GDM1 (cell line): Measurements from ENCODE around the gene CCDC27.

Source experiments
- DNase-seq: peaks from one replicate; lab custom pipeline; 2025; lab: John Stamatoyannopoulos, UW

CCDC27 gene

DNA sequence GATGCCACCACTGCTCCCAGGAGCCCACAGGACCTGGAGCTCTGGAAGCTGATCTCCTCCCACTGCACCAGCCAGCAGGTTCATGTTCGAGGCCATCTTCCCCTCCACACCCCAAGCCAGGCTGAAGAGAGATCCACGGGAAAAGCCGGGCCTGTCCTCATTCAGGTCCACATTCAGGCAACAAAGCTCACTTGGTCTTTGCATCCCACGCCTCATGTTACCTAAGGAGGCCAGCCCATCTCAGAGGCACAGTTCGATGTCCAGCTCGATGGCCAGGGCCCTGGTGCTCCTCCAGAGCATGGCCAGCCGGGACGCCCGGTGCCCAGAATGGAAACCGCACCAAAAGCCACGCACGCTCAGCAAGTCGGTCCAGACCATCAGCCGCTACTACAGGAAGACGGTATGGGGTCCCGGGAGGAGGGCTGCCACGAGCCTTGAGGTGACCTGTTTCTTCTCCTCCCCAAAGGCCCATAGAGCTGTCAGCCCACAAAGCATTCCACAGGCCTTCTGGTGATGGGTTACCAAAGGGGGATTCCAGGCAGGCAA lies at the start of gene CCDC27:
Gene CCDC27 (plus strand): TSS at position 51 of the 546 bp plus-strand sequence. CDS start 32 bp downstream, at position 83.
- DNase-seq = no peak

DNA sequence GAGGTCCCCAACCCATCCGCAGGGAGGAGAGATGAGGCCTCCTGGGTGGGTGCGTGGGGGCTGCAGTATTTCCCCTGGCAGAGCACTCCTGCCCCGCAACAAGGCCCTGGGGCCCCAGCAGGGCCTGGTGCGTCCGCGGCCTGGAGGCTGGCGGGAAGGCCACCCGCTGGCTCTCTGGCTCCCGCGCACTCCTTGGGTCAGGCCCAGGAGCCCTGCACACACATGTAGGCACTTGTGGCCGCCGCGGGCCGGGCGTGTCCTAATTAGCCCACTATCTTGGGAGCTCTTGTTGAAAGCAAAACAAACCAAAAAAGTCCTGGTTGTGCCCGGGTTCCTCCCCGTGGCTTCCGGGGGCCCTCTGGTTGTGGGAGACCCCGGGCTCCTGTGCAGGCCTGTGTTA lies 49.7 kb upstream of the CCDC27 start:
- DNase-seq = no peak

DNA sequence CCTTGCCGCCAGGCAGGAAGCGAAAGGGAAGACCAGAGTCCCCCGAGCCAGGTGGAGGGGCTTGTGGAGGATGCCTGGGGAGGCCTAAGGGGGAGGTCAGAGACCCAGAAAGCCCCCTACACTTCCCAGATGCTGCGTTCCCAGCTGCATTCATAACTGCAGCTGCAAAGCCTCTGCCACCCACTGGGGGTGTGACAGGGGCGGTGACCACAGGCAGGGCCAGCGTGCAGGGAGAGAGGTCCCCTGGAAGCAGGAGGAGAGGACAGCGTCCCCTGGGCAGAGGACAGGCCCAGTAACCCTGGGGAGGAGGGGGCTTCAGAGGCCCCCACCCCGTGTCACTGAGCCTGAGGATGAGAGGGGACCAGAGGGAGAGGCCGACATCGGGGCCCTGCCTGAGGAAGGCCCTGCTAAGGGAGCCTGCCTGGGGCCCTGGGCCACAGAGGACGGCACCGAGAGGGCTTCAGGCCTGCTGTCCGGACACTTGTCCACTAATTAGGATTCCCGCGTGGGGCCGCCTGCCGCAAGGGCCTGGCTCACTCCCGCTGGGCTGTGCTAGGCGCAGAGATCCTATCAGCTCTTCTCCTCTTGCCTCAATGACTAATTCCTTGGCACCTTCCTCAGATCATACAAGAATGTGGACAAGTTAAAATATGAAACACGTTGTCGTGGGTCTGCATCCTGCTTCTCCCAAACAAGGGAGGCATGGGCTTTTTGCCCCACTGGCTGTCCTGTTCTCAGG lies 49.1 kb upstream of the CCDC27 start:
- no peak for DNase-seq

DNA sequence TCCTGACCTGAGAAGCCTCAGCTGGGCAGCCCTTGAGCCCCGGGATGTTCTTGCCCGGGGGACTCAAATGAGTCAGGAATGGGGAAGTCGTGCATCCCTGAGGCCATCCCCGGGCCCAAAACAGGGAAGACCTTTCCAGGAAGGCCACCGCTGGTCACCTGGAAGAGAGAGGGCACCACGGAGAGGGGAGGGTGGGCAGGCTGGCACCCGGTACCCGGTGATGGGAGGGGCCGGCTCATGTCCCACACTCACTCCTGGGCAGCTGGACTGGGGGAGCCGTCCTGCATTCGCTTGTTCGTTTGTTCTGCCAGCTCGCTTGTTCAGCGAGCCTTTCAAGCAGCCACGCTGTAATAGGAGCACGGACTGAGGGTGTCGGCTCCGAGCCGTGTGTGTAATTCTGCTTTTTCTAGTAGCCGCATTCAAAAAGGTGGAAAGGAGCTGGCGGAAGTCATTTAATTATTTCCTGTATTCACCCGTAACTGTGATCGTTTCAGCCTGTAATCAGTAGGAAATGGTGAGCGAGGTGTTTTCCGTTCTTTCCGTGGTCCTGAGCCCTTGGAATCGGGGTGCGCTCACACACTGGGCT lies 48.4 kb upstream of the CCDC27 start:
- DNase-seq = no peak

DNA sequence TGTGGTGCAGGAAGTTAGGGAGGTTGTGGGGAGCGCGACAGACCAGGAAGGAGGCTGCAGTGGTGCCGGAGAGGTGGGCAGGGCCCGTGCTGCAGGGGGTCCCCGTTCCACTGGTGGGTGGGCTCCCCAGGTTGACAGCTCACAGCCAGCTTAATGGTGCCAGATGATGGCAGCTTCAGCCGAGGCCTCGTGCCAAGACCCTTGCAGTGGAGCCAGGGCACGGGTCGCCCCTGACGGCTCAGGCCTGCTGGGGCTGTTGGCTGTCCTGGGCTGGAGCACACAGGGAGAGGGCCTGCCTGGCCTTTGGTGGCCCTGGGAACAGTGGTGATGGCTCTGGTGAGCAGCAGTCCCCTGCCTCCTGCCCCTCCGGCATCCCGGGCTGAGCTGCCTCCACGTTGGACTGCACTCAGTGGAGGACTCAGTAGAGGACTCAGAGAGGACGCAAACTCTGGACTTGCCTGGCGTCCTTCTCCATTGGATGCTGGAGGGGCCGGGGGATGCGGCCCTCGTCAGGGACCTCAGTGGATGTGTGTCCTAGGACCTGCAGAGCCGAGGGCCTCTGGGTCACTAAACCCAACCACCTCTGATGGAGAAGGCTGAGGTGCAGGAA lies 46.8 kb upstream of the CCDC27 start:
- DNase-seq = no peak

DNA sequence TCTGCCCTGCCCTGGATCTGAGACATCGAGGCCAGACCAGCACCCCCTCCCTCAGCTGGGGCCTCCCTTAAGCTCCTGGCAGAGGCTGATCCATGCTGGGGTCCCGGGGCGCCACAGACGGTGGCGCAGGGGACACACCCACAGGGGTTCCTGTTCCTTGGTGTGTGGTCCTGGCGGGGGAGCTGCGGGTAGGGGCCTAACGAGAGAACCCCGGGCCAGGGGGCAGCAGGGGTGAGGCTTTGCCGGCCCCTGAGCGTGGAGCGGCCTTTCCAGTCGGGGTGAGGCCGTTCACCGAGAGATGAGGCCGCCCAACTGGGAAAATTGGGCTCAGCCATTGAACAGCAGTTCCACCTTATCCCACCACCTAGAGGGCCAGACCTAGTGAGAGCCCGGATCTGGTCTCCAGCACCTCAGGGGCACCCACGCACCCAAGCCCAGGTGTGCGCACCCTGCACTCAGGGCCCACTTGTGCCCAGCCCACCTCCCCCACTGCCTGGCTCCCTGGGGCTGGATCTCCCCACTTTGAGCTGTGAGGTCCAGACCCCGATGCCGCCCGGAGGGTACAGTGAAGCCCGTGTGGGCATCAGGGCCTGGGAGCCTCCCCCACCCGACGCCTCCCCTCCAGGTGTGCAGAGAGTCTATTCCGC lies 45.5 kb upstream of the CCDC27 start:
- DNase-seq = no peak

DNA sequence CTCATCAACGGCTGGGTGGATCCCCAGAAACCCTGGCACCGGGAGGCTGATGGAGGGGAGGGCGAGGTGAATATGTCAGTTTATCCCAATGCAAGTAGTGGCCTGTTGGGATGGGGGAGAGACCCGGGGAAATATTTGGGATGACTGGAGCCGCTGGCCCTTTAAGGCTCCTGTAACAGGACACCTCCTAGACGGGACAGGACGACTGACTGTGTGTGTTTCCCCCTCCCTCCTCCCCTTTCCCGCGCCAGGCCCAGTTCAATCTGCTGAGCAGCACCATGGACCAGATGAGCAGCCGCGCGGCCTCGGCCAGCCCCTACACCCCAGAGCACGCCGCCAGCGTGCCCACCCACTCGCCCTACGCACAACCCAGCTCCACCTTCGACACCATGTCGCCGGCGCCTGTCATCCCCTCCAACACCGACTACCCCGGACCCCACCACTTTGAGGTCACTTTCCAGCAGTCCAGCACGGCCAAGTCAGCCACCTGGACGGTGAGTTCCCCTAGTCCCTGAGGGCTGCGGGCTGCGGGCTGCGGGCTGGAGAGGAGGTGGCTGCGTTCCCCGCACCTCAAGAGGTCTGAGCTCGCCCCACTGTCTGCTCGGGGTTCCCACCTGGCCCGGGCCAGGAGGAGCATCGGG lies 44.8 kb upstream of the CCDC27 start:
- no peak for DNase-seq

DNA sequence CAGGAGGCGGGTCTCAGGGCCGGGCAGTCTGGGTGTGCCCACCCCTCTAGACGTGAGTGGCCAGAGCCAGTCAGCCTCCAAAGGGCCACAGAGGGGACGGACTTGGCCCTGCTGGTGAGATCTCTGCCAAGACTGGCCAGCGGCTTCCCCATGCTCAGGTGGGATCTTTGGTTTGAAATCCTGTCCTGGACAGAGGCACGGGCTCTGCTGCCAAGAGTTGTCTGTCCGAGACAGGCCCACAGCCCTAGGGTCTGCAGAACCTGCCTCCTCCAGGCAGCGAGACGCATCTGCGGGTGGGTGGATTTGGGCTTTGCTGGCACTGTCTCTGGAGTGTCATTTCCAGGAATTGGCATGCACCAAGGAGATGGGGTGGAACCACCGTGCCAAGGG lies 44.3 kb upstream of the CCDC27 start:
- no peak for DNase-seq

DNA sequence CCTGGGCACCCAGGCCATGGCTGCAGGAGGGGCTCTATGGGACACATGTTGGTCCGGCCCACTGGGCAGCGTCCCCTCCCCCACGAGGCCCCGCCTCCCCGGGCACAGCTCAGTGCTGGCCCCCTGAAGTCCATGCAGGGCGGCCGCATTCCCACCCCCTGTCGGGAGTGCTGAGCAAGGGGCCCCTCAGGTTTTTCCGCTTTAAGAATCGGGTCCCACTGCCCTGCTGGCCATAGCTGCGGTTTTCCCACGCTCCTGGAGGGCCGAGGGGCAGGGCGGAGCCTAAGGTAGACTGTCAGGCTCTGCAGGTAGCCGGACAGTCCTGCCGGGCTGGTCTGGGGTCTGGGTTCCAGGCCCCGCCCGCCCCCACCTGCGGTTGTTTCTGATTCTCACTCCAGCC lies 43.5 kb upstream of the CCDC27 start:
- DNase-seq = no peak

DNA sequence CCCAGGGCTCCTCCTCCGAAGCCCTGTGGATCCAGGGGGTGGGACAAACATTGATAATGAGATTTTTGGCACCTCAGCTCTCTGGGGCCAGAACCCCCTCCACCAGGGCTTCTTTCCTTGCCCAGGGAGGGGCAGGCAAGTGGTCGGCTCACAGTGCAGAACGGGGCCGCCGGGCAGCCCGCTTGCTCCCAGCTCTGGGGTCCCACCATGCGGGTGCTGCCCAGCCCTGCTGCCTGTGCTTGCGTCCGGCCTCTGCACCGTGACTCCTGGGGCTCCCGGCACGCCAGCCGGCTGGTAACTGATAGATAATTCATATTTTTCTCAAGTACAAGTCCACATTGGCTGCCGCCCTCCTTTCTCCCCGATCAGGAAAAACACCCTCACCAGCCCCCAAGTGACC lies 42.0 kb upstream of the CCDC27 start:
- no peak for DNase-seq

DNA sequence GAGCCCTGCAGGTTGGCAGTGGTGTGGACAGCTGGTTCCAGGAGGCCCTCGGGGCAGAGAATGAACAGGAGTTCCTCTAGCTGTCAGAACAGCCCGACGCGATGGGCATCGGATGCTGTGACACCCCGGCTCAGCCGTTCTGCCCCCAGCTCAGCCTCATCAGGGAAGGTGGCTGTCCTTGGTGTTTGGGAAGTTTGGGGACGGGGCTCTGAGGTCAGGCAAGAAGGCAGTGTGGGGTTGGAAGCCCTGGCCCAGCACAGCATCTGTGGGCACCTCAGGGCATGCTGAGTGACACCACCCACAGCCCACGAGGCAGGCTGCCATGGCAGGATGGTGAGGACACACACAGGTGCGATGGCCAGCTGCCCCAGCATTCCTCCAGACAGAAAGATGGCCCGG lies 40.9 kb upstream of the CCDC27 start:
- DNase-seq = no peak

DNA sequence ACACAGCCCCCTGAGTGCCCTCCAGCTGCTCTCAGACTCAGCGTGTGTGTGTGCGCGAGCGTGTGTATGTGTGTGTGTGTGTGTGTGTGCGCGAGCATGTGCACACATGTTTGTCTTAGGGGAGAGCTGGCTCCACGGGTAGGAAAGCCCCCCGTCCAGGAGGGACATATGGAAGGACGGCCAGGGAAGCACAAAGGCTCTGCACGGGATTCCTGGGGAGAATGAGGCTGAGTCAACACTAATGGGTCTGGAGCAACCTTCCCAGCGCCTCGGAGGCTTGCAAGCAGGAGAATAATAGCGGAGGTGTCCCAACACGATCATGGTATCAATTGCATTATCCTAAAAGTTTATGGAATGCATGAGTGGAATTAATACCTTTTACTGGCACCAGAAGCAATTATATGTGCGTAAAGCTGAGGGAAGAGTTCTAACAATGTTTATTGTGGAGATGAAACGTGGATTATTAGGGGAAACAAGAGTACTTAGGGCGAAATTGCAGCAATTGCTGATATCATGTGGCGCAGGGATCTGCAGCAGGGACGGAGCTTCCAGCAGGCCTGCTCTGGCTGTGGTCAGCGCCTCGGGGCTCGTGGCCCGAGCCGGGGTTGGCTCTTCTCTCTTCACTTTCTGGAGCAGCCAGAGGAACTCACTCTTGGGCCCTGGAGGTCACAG lies 40.3 kb upstream of the CCDC27 start:
- no peak for DNase-seq

DNA sequence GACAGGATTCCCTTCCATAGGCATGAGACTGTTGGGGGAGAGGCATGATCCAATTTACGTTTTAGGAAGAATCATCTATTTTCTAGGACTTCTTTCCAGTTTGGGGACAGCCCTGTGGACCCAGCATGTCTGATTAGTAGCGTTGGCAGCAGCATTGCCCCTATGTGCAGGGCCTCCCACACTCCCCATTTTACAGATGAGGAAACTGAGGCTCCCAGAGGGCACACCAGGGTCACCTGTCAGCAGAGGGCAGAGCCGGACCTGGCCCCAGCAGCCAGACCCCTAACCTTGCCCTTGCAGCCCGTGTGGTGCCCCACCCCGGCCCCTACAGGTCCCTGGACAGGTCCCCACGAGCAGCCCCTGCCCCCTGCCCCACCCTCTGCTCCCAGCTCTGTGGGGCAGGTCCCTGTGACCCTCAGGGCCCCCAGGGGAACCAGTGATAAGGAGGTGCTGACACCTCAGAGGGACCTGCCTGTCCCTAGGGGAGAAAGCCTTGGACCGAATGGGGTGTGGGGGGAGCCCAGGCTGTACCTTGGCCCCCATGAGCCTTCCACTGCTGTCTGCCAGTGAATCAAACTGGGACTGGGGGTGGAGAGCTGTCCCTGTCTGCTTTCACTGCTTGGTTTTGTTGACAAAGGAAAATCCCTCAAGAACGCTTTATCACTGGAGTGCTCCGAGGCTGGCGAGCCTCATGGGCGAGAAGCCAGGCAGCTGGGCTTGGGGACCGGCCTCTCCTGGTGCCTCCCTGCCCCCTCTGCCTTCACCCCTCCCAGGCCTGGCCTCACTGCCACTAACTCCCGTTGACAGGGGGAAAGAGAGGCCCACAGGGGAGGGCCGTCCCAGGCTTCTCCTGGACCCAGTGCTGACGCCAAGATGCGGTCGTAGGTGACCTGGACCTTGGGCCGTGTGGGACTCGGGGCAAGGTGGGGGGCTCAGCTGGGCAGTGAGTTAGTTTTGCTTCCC lies 39.4 kb upstream of the CCDC27 start:
- no peak for DNase-seq

DNA sequence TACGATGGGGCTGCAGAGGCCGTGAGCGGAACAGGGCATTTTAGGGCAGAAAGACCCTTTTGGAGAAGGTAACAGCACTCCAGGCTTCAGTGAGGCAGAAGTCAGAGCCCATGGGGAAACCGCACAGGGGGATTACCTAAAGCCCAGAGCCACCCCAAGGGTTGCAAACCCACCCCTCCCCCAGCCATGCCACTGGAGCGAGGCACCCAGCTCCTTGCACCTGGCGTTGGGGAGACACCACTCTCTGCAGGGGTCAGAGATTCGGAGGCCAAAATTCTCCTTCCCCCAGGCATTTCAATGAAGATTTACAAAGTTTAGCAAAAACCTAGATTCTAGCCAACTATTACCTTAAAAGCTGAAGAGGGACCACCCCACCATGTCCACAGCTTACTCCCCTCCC lies 38.4 kb upstream of the CCDC27 start:
- no peak for DNase-seq

DNA sequence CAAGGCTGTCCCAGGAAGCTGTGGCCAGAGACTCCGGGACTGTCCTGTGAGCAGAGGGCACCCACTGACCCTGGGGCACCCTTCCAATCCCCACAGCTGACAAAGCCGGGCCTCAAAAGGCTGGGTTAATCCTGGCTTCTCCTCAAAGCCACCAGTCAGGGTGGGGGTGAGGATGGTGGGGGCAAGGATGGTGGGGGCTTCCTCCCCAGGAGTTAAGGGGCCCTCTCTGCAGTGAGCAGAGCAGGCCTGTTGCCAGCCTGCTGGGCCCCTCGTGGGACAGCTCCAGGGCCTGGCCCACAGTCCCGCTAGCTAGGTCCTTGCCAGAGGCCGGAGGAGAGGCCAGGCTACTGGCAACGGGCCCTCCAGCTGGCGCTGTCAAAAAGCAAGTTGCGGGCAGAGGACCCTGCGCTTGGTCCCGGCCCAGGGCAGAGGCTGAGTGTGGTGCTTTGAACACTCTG lies 37.9 kb upstream of the CCDC27 start:
- no peak for DNase-seq

DNA sequence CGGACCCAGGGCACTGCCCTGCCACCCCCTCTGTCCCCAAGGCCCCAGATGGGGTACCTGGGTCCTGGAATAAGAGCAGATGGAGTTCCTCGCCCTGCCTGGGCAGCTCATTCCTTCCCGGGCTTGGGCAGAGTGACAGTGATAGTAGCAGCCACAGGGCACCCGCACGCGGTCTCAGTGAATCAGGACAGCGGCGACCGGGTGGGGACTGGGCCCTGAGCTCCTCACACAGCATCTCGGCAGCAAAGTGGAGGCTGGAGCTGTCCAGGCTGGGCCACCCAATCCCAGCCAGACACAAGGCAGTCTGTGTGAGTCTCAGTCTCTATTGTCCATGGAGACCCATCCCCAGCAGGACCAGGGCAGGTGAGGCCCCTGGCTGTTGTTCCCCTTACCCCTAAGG lies 37.4 kb upstream of the CCDC27 start:
- DNase-seq = no peak

DNA sequence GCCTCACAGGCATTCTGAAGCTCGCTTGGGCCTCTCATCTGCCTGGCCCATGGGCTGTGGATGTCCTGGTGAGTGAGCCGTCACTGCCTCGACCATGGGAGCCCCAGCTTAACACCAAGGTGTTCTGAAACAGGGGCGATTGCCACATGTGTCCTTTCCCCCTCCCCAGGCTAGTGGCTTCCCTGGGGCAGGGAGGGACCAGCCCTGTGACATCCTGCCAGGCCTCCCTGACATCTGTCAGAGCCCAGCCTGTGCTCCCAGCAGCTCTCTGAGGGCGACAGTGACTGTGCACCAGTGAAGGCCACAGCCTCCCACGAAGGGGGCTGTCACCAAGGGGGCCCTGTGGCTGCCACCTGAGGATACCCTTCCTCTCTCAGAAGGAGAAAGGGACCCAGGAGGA lies 35.9 kb upstream of the CCDC27 start:
- DNase-seq = no peak

DNA sequence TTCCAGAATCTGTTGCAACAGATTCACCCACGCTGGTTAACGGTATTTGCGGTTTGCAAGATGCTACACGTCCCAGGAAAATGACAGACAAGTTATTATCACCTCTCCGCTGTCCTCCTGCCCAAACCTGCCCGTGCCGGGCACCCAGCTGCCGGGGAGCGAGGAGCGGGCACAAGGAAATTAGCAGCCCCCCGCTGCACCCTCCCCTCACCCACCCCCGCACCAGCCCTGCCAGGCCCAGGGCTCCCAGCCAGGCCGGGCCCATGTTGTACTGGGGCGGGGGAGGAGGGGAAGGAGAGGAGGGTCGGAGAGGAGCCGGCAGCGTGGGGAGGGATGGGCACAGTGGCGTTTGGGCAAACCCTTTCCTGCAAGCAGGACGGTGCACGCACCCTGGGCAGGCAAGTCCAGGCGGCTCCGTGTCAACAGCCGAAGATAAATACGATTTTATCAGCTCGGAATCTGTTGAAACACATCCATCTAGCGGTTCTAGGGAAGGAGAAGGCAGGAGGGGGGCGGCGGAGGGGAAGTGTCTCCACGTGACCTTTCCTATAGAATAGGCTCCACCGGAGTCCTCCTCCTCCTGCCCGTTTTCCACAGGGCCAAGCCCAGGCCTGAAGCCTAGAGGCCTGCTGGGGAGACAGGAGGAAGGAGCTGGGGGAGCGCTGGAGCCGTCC lies 35.1 kb upstream of the CCDC27 start:
- no peak for DNase-seq

DNA sequence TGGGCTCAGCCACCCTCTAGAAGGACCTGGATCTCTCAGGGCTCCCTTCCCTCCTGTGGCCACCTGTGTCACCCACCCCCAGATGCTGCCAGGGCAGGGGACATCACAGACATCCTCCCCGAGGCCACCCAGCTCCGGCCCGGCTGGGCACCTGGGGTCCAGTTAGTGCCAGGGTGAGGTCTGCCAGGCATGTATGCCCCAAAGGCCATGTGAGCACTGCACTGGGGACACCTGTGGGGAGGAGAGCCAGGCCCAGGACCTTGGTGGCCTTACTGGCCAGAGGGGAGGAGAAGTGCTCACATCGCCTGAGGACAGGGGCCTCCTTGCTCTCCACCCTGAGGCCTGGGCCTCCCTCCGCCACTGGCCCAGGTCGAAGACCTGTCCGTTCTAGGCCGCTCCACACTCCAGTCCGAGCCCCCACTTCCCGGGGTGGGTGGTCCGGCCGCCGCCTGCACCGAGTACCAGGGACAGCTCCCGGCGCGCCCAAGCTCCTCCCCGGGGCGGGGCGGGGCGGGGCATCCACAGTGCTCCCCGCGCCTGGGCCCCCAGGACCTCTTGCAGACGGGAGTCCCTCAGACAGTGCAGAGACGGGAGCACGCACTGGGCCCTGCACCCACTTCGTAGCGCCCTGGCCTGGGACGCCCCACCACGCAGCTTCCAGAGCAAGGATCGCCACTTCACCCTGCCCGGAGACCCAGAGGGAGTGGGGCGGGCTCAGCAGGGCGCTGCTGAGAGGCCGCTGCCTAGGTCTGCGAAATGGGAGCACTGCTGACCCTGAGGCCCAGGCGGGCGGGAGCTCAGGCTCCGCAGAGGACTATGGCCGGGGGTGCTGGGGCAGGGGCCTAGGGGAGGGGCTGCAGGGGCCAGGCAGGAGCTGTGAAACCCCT lies 34.3 kb upstream of the CCDC27 start:
- no peak for DNase-seq
